GM18870 (cell line): ENCODE results near the gene XYLT1.

ENCODE experiments used
- ATAC-seq: cut with Tn5 transposase; IDR thresholded peaks from one replicate; pipeline ENCODE4 v1.9.1; 2021; ENCODE audit warnings: moderate library complexity; ENCODE audit not compliant: unreplicated experiment

The XYLT1 gene

DNA sequence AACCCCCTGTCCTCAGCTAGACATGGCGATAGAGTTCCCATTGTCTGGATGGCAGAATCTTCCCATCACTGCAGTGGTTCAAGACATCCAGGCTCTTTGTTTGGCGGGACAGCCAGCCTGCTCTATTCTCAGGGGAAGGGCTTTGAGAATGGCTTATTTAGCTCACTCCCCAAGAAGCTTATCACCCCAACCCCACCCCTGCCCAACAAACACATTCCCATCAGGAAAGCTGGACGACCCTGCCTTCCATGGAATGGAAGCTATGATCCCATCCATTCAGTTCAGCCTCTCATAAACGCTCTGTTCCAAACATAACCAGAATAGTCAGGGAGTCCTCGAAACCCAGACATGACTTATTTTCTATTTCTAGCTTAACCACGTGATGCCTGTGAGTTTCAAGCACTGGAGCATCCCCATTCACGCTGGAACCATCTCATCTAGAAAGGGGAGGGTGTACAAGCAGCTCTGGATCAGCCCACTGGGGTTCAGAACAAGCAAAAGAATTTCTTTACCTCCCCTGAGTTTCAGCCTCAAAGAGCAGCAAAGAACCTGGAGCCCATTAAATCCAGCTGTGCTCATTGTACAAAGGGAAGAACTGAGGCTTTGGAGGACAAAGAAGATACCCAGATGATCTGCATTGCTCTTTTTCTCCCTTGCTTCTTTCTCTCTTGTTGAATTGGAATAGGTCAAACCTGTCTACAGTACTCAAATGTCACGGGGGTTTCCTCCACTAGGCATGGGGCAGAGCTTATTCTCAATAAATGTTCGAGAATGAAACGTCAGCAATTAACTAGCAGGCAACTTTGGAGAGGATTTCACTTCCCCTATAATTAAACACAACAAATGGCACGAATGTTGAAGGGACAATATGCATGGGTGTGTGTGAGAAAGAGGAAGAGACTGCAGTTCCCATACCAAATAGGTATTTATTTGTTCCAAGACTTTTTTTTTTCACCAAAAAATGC lies 93.1 kb downstream of the XYLT1 start:
- peak; percentile 45 for ATAC-seq

DNA sequence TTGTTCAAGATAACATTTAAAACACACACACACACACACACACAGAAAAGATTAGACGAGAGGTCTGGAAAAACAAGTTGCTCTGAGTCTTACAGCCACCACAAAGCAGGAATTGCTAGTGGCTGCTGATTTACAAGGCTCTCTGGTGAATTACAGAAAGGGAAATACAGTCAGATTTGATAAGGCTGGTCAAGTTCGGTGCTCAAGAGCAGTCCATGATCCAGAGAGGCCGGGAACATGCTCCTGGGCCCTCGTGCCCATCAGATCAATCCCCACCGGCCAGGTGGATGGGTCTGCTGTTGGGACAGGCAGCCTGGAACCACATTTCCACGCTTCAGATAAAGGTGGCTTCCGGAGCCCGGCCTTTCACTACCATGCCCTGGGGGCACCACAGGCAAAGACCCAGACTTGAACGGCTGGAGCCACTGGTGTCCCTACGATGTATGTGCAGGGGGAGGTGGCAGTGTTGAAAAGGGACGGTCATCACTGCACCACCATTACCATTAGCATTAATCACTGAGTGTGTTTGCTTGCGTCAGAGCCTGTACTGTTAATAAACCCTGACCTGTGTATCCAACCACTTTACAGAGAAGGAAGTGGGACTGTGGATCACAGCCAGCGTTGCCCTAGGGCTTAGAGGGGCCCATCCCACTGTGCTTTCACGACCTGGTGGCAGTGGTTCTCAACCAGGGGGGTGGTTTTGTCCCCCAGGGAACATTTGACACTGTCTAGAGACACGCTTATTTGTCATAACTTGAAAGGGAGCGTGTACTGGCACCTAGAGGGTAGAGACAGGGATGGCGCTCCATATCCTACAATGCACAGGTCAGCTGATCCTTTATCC lies 95.1 kb downstream of the XYLT1 start:
- ATAC-seq: no peak

DNA sequence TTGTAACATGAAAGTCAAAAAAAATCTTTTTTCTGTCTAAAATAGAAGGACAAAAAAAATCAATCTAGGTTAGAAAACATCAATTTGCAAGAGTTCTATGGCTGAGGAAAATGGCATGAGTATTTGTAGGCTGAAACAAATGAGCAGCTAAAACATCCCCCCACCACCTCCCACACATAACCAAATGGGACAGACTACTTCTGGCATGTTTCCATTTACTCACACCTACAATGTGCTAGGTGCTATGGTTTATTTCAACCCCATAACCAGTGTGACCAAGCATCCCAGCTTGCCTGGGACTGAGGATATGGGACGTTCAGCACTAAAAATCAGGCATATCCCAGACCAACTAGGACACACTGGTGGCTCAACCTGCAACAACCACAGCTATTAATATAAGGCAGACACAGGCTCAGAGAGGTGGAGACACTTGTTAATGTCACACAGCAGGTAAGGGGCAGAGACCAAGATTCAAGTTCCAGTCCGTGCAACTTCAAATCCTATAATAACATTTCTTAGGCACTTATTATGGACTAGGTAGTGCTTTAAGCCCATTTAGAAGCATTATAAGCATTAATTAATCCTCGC lies 96.0 kb downstream of the XYLT1 start:
- ATAC-seq: no peak

DNA sequence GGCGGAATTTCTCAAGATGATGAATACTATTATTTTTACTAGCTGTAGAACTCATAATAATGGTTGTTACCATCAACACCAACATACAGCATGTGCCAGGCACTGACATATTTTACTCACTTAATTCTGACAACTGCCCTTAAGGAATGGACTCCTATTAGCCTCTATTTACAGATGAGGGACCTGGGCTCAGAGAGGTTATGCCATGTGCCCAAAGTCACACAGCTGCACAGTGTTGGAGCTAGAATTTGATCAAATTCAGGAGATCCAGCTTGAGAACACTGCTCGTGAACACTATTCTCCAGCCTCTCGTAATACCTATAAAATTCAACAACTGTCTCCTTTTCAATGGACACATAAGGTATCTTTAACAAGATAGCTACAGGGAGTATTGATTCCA lies 97.2 kb downstream of the XYLT1 start:
- ATAC-seq: no peak

DNA sequence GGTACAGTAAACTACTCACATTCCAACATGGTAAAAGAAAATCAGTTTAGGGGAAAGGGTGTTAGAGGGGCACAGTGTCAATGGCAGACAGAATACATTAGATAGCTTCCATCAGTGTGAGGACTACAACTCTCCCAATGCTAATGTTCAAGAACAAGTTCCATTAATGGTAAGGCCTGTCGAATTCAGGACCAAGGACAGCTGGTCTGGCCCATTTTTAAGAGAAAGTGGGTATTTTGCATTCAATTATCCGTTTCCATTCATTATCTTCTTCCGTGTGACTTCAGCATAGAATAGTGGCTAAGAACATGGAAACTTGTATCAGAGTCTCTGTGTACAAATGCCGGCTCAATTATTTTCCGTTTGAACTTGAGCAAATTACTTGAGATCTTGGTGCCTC lies 98.4 kb downstream of the XYLT1 start:
- ATAC-seq: no peak

DNA sequence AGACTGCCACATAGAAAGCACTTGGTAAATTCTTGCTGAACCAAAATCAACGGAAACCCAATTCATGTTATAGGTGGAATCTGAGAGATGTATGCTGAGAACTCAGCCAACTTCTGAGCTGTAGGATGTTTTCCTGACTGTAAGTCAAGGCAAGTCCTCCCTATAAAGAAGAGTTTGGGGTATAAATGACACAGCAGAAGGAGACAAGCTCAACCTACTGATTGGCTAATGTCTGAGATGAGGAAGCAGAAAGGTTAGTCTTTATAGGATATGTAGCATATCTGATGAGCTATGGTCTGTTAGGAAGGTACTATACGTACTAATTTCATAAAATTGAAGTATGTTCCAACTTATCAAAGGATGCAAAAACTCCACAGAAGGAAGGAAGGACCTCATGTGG lies 99.5 kb downstream of the XYLT1 start:
- no peak for ATAC-seq

DNA sequence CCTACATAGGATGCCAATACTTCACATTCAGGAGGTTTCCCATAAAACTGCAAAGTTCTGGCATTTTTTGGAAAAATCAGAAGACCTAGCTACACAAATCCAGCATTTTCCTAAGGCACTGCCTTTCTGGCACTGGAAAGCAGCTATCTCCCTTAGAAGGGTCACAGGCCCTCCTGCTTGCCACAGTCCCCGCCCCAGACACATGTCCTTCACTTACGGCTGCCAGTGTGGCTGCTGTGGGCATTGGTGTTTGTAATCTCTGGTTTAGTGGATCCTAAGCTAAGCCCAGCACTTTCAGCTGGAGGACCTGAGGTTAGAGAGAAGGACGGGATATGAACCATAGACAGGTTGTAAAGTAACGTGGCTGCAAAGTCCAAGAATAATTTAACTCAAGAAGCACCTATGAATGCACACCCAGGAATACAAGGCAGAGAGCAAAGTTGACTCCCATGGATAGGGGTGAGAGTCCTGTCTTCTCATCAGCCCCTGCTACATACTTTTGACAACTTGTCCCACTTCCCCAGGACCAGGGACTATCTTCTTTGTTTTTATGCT lies 100.0 kb downstream of the XYLT1 start:
- no peak for ATAC-seq

DNA sequence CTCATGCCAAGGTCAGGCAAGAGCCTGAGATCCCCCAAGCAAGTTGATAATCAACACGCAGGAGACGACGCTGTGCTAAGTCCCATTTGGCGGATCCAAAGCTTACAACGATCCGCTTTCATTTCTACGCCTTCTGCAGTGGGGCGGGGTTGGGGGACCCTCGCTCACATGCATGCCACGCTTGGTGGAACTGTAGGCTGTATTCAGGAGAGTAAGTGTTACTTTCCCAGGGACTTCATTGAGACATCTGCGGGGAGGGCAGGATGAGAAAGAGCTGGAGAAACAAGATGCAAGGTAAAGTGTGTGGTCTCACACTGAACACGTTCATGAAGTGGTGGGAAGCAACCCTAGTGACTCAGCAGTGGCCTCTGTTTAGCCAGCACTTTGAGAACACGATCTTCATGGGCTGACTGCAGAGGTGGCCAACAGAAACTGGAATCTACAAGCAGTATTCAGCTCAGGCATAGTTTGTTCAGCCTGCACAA lies 100.5 kb downstream of the XYLT1 start:
- ATAC-seq: no peak

DNA sequence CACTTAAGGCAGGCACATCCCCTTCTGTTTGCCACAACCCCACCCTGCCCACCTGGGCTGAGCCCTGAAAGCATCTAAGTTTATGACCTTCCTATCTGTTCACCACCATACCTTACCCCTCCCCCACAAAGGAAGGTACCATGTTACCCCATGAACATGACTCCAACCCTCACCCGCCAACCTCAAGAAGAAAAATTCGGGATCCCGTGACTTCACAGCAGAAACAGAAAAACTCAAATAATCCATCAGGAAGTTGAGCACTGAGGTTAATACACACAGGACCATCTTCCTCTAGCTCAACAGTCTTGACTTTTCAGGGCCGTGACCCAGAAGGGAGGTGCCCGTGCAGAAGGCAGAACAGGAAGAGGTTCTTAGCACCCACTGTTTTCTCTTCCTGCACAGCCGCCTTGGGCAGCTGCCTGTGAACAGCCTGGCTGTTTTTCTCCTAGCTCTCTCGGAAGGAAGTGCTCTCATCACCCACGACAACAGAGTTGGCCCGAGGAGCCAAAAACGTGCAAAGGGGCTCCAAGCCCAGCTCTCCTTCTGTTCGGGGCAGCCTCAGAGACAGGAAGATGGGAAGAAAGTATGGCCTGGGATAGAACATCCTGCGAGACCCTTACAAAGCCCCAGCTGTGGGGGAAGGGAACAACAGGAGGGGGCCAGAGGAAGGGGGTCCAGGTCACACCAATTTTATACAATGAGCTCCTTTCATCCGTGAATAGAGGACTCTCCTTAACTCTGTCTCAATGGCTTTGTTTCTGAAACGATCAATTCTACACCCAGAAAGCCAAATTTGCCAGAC lies 101.1 kb downstream of the XYLT1 start:
- no peak for ATAC-seq

DNA sequence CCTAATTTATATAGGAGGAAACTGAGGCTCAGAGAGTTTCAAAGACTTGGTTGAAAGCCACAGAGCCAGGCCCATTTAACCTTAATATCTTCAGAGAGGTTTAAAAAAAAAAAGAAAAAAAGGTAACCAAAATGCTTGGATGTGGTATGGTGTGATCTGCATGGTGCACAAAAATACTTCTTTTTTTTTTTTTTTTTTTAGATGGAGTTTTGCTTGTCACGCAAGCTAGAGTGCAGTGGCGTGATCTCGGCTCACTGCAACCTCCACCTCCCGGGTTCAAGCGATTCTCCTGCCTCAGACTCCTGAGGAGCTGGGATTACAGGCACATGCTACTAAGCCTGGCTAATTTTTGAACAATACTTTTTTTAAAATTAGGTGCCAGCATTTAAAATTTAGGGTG lies 101.8 kb downstream of the XYLT1 start:
- no peak for ATAC-seq

DNA sequence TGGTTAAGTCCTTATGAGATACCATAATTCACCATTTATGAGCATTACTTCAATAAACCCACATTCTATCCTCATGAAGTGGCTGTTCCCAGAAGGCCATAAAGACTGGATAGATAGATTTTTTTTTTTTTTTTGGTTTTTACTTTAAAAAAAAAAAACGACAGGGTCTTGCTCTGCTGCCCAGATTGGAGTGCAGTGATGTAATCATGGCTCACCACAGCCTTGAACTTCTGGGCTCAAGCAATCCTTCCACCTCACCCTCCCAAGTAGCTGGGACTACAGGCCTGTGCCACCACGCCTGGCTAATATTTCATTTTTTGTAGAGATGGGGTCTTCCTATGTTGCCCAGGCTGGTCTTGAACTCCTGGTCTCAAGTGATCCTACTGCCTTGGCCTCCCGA lies 102.3 kb downstream of the XYLT1 start:
- no peak for ATAC-seq

DNA sequence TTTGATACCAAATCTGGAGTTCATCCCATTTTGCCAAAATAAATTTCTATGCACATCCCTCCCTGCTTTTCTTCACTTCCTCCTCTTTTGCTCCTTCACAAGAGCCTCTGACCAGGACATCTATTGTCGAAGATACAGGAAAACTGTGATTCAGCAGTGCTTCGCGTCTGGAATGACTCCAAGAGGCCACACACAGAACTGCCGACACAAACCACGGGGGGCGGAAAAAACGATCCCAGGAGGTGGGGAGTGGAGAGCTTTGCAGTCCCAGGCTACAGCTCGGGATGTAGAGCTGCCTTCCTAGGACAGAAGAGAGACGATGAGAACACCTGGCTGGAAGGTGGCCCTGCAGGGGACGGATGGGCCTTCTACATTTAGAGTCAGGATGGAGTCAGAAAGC lies 102.8 kb downstream of the XYLT1 start:
- ATAC-seq: no peak

DNA sequence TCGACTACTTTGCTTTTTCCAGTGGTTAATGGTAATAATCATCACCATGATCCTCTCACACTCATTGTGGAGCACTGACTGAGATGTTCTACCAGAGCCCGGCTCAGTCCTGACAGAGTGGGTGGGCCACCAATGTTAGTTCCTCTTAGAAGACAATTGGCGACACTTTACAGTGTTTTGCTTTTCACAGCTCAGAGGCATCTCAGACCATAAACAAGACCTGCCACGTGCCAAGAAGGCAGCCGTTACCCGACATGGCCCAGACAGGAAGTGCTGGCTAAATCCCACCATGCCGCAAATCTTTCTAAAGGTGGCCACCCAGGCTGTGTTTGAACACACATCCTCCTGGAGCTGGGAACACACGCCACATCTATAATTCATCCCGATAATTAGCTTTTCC lies 103.7 kb downstream of the XYLT1 start:
- ATAC-seq: no peak

DNA sequence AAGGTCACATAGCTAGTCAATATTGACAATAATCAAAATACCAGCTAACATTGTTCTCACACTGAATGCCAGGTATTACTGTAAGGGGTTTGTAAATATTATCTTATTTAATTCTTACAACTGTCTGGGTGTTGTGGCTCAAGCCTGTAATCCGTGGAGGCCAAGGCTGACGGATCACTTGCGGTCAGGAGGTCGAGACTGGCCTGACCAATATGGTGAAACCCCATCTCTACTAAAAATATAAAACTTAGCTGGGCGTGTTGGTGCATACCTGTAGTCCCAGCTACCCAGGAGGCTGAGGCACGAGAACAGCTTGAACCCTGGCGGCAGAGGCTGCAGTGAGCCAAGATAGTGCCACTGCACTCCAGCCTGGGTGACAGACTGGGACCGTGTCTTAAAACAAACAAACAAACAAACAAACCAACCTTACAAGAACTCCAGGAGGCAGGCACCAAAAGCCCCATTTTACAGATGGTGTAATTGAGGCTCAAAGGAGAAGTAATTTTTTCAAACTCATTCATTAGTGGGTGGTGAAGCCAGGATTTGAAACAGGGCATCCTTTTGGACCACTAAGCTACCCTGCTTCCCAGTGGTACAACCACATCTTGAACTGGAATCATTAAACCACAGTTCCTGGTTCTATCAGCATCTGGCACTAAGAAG lies 104.3 kb downstream of the XYLT1 start:
- ATAC-seq: no peak

DNA sequence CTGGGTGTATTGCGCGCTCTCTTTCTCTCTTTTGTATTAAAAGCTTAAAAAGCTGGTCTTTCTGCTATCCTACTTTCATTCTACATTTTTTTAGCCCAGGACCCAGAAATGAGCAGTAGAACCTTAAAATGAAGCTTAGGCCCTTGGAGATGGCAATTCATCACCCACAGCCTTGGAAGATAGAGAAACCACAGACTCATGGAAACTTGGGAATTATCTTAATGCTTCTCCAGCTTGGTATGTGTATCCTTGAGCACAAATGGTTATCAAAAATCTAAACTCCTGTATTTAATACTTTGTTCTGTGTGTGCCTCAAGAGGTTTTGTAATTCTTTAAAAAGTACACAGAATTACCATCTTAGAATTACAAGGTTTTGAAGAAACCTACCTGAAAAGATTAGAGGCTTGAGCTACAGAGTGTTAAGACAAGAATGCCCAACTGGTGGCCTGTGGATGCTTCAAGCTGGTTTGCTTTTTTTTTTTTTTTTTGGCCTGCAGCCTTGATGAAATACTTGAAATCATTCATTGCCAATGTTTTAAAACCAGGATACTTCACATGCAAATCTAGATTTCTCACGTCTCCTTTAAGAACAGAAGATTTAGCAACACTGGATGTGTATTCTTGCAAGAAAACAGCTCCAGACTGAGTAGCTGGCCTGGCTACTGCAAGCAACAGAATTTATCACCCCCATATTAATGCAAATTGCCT lies 105.0 kb downstream of the XYLT1 start:
- ATAC-seq: no peak

DNA sequence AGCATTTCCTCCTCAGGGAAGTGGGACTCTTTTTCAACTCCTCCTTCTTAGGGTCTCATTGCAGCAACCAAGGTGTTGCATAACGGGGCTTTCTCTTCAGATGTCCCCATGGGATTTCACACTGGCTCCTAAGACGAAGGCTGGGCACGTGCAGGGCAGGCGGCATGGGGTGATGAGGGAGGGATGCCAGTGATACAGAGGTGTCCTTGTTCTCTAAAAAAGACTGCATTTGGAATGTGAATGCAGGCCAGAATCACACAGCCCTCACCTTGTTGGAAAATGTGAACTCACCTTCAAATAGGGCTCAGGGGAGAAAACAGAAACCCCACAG lies 105.6 kb downstream of the XYLT1 start:
- ATAC-seq: no peak

DNA sequence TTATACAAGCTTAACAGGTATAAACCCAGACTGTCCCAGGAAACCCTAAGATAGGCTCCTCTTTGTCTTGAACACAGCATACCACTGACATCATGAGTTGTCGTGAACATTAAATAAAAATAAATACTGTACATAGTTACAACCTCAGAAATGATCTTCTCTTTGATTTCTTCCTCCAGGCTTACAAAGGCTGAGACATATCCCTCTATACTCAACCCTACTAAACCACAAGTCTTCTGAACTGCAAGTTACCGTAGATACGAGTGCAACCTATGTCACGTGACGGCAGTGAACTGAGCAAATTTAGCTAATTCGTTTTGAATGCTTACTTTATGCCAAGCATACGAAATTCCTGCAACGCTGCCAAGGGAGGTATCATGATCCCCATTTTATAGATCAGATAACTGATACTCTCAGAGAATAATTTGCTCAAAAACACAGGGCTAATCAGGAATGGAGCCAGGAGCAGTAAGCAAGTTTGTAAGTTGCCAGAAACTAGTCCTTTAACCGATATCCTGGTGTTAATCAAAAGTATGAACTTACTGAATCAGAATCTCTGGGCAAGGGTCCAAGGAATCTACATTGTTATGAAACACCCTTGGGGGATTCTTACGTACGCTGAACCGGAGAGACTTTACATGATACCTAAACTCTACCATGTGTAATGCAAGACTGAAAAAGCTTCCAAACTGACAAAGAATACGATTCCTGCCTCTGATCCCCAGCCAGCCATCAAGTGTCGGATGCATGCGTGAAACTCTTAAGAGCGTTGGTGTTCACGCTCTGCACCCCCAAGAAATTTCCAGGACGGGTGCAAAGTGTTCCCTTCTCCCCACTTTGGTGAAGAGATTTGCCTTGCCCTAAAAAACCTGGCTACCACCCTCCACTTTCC lies 106.2 kb downstream of the XYLT1 start:
- ATAC-seq: no peak

DNA sequence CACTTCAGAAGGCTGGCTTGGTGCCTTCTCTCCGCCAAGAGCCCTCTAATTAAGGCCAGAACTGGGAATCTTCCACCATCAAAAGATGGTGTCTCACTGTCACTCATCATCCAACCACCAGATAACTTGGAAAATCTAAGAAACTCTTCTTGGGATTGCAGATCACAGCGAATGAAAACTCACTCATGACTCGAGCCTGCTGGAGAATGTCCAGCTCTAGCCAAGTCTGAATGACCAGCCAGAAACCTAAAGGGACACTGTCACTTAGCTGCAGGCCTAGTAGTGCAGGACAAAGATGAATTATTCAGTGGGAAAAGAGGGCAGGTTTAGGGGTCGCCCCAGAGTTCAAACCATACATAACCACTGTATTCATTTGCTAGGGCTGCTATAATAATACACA lies 107.8 kb downstream of the XYLT1 start:
- ATAC-seq: no peak
